ENCODE measurements around the gene ADD2.

DNA sequence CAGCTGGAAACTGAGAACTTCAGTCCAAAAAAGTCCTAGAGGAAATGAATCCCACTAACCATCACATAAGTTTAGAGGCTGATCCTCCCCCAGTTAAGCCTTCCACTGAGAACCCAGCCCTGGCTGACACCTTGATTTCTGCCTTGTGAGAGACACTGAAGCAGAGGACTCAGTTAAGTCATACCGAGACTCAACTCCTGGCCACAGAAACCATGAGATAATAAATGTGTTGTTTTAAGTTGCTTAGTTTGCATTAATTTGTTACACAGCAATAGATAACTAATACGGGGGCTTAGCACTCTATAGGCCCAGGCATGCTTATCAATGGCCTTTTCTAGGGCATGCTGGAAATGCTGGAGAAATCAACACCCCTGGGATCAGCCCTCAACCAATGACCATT is 3.4 kb upstream of the ADD2 start:
- TF ChIP-seq, protein P1, sequence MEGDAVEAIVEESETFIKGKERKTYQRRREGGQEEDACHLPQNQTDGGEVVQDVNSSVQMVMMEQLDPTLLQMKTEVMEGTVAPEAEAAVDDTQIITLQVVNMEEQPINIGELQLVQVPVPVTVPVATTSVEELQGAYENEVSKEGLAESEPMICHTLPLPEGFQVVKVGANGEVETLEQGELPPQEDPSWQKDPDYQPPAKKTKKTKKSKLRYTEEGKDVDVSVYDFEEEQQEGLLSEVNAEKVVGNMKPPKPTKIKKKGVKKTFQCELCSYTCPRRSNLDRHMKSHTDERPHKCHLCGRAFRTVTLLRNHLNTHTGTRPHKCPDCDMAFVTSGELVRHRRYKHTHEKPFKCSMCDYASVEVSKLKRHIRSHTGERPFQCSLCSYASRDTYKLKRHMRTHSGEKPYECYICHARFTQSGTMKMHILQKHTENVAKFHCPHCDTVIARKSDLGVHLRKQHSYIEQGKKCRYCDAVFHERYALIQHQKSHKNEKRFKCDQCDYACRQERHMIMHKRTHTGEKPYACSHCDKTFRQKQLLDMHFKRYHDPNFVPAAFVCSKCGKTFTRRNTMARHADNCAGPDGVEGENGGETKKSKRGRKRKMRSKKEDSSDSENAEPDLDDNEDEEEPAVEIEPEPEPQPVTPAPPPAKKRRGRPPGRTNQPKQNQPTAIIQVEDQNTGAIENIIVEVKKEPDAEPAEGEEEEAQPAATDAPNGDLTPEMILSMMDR (IDR thresholded peaks at IDR 0.05) = no peak
- TF ChIP-seq POLR2A (IDR thresholded peaks at IDR 0.05) (no peak), POLR2AphosphoS5 (IDR thresholded peaks at IDR 0.05) (no peak)

All from transverse colon (tissue), 4 donors.